ENCODE data around the gene ZNF500. TPM values are rescaled to one million over a fixed set of nuclear protein-coding genes. Genes with fewer than 3 reads are reported as not detected.

Gene ZNF500
- total RNA-seq, 1 donor from 2014 or later: 5.8 TPM

- no peak for DNase-seq (ENCODE audit: low read depth)
- H3K27me3 ChIP-seq (ENCODE audit: control insufficient read depth, insufficient read depth, low read length): no peaks in the 10 kb centered on the region
- no peak overlapping the region for H3K4me3 ChIP-seq (ENCODE audit: low read depth, low read length)
- H3K36me3 ChIP-seq (ENCODE audit: control insufficient read depth, insufficient read depth, low read length): no peaks in the 10 kb centered on the region
- no peak for TF ChIP-seq CTCF (IDR thresholded peaks at IDR 0.05; ENCODE audit: insufficient read depth, low read length, poor library complexity, severe bottlenecking)
Measured at GRCh38 chr16:4700997-4701743, 65.8 kb downstream of the ZNF500 start.

GRCh38 chr16:4700380-4700996 is 66.5 kb downstream of the ZNF500 start:
- Histone ChIP-seq H3K4me3 (ENCODE audit: low read depth, low read length) (no peak overlapping the region), H3K27me3 (ENCODE audit: control insufficient read depth, insufficient read depth, low read length) (no peaks in the 10 kb centered on the region), H3K36me3 (ENCODE audit: control insufficient read depth, insufficient read depth, low read length) (no peaks in the 10 kb centered on the region)
- no peak for DNase-seq (ENCODE audit: low read depth)
- TF ChIP-seq CTCF (IDR thresholded peaks at IDR 0.05; ENCODE audit: insufficient read depth, low read length, poor library complexity, severe bottlenecking): no peak

GRCh38 chr16:4699046-4699556 is 67.9 kb downstream of the ZNF500 start:
- no peak overlapping the region for H3K4me3 ChIP-seq (ENCODE audit: low read depth, low read length)
- no peak for TF ChIP-seq CTCF (IDR thresholded peaks at IDR 0.05; ENCODE audit: insufficient read depth, low read length, poor library complexity, severe bottlenecking)
- DNase-seq (ENCODE audit: low read depth): no peak
- H3K27me3 ChIP-seq (ENCODE audit: control insufficient read depth, insufficient read depth, low read length): no peaks in the 10 kb centered on the region
- no peaks in the 10 kb centered on the region for H3K36me3 ChIP-seq (ENCODE audit: control insufficient read depth, insufficient read depth, low read length)

- TF ChIP-seq CTCF (IDR thresholded peaks at IDR 0.05; ENCODE audit: insufficient read depth, low read length, poor library complexity, severe bottlenecking): no peak
- DNase-seq (ENCODE audit: low read depth): no peak
- Histone ChIP-seq H3K36me3 (ENCODE audit: control insufficient read depth, insufficient read depth, low read length) (no peaks in the 10 kb centered on the region), H3K4me3 (ENCODE audit: low read depth, low read length) (no peak overlapping the region), H3K27me3 (ENCODE audit: control insufficient read depth, insufficient read depth, low read length) (no peaks in the 10 kb centered on the region)
Measured at GRCh38 chr16:4698321-4699045, 68.5 kb downstream of the ZNF500 start.

Other genes starting within 250 kb of the ZNF500 start
- gene CDIP1, start 228.4 kb downstream of the ZNF500 start, total RNA-seq: 14.1 and 16.8 TPM in 2 replicates
- gene C16orf96, start 210.8 kb downstream of the ZNF500 start, total RNA-seq: not detected in 2 replicates
- gene UBALD1, start 152.3 kb downstream of the ZNF500 start, total RNA-seq: 8.9 and 15.3 TPM in 2 replicates
- 63.6 and 88.7 TPM in 2 replicates for gene MGRN1, start 142.3 kb downstream of the ZNF500 start, total RNA-seq
- gene NUDT16L1, start 73.6 kb downstream of the ZNF500 start, total RNA-seq: 19.1 and 36.1 TPM in 2 replicates
- 22.0 and 28.6 TPM in 2 replicates for gene ANKS3, start 32.9 kb downstream of the ZNF500 start, total RNA-seq
- gene DNAAF8, start 32.6 kb downstream of the ZNF500 start, total RNA-seq: 0.62 and 1.8 TPM in 2 replicates
- not detected in 2 replicates for gene SEPTIN12, start 21.2 kb upstream of the ZNF500 start, total RNA-seq
- gene SMIM22, start 28.2 kb upstream of the ZNF500 start, total RNA-seq: 37.0 TPM in 1 of 2 replicates, not detected in the other
- gene ROGDI, start 35.5 kb upstream of the ZNF500 start, total RNA-seq: 24.3 and 25.9 TPM in 2 replicates
- 42.7 and 57.5 TPM in 2 replicates for gene GLYR1, start 80.1 kb upstream of the ZNF500 start, total RNA-seq
- gene UBN1, start 80.3 kb upstream of the ZNF500 start, total RNA-seq: 33.3 and 40.8 TPM in 2 replicates
- gene PPL, start 170.0 kb upstream of the ZNF500 start, total RNA-seq: 25.5 and 26.5 TPM in 2 replicates
- gene SEC14L5, start 191.2 kb upstream of the ZNF500 start, total RNA-seq: not detected in 2 replicates

All from kidney epithelial cell (primary cell).